Tongue (tissue), 2 donors: ENCODE results near the gene MRPL51. TPM values are rescaled to one million over a fixed set of nuclear protein-coding genes. Genes with fewer than 3 reads are reported as not detected.

Source experiments
- DNase-seq: peaks from one replicate; pipeline ENCODE4 v3.0.0-alpha.2; 2015
- total RNA-seq: library from RNA; depleted of rRNA; stranded (reverse); fragments of >200 nt; gene quantifications from one replicate; pipeline ENCODE4 v1.2.3, GENCODE V29; 2014

Gene MRPL51
- total RNA-seq, 1 donor from 2014 or later = 55.2 TPM

GRCh38 chr12:6461401-6462233, 31.4 kb downstream of the MRPL51 start:
- DNase-seq = peak; percentile 22

GRCh38 chr12:6460751-6461371, 32.2 kb downstream of the MRPL51 start:
- no peak for DNase-seq

GRCh38 chr12:6459004-6459337, 34.1 kb downstream of the MRPL51 start:
- no peak for DNase-seq

- DNase-seq = no peak
These were observed 34.6 kb downstream of the MRPL51 start for GRCh38 chr12:6458281-6459003.

GRCh38 chr12:6457220-6457945, 35.7 kb downstream of the MRPL51 start:
- no peak for DNase-seq

- DNase-seq = no peak
These were observed 40.0 kb downstream of the MRPL51 start for GRCh38 chr12:6452944-6453630.

- no peak for DNase-seq
These were observed 40.7 kb downstream of the MRPL51 start for GRCh38 chr12:6452245-6452943.

- DNase-seq = peak; percentile 96
These were observed 41.5 kb downstream of the MRPL51 start, which contains the start of gene TAPBPL for GRCh38 chr12:6451348-6452244. TAPBPL (plus strand) TSS chr12:6452042; CDS start chr12:6452249, 207 bp downstream.

GRCh38 chr12:6450869-6451347, 42.2 kb downstream of the MRPL51 start:
- DNase-seq = no peak

- peak; percentile 70 for DNase-seq
These were observed 42.8 kb downstream of the MRPL51 start for GRCh38 chr12:6450091-6450868.

- no peak for DNase-seq
These were observed 48.1 kb downstream of the MRPL51 start, which contains the start of gene CD27 for GRCh38 chr12:6444704-6445688. CD27 (plus strand) TSS chr12:6444955; CDS start chr12:6445096, 141 bp downstream.

- DNase-seq = no peak
These were observed 49.0 kb downstream of the MRPL51 start for GRCh38 chr12:6444031-6444430.

GRCh38 chr12:6443361-6443983, 49.6 kb downstream of the MRPL51 start:
- DNase-seq = no peak

- no peak for DNase-seq
These were observed 50.2 kb downstream of the MRPL51 start for GRCh38 chr12:6442836-6443235.
